ENCODE data around the gene CACNG6.

GRCh38 chr19:53958823-53959757, 32.3 kb upstream of the CACNG6 start:
- TF ChIP-seq, protein P1, sequence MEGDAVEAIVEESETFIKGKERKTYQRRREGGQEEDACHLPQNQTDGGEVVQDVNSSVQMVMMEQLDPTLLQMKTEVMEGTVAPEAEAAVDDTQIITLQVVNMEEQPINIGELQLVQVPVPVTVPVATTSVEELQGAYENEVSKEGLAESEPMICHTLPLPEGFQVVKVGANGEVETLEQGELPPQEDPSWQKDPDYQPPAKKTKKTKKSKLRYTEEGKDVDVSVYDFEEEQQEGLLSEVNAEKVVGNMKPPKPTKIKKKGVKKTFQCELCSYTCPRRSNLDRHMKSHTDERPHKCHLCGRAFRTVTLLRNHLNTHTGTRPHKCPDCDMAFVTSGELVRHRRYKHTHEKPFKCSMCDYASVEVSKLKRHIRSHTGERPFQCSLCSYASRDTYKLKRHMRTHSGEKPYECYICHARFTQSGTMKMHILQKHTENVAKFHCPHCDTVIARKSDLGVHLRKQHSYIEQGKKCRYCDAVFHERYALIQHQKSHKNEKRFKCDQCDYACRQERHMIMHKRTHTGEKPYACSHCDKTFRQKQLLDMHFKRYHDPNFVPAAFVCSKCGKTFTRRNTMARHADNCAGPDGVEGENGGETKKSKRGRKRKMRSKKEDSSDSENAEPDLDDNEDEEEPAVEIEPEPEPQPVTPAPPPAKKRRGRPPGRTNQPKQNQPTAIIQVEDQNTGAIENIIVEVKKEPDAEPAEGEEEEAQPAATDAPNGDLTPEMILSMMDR (conservative IDR thresholded peaks at IDR 0.05 in 1 of 2, IDR thresholded peaks at IDR 0.05 in 1 of 2; ENCODE audit: low read depth in 1 of 2, low read length in 2 of 2) = no peak
- peak; percentile 20 for TF ChIP-seq EZH2 (IDR thresholded peaks at IDR 0.05; ENCODE audit: low read length, missing control alignments)
